GM18951 (cell line): ENCODE data around the gene PGBD1.
"Not testable (repeated sequence)": the region's sequence is repeated elsewhere in the genome, so short reads cannot be mapped to it uniquely, and the experiment has no call there.

Experiments used
- POLR2A ChIP-seq: IDR thresholded peaks from 4 replicates; pipeline ENCODE4 v1.6.1; 2011; ENCODE audit warnings: mild to moderate bottlenecking; ENCODE audit not compliant: insufficient read length, insufficient read depth; ENCODE audit errors: extremely low read depth
- in situ Hi-C: fragments of 300-500 bp; cut with MboI; formaldehyde crosslinking; loops from one replicate; pipeline ENCODE4 v1.12.0; 2022; ENCODE audit warnings: low sequenced_read_pairs, mixed read lengths, inconsistent platforms; ENCODE audit not compliant: unreplicated experiment

The PGBD1 gene

DNA sequence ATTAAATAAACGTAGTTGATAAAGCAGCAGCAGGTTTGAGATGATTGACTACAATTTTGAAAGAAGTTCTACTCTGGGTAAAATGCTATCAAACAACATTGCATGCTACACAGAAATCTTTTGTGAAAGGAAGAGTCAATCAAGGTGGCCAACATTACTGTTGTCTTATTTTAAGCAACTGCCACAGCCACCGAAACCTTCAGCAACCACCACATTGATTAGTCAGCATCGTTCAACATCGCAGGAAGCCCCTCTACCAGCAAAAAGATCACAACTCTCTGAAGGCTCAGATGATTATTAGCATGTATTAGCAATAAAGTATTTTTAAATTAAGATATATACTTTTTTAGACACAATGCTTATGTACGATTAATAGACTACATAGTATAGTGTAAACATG lies 14.0 kb downstream of the PGBD1 start:
- in situ Hi-C loops, result no loop called here
- no peak for TF ChIP-seq POLR2A

DNA sequence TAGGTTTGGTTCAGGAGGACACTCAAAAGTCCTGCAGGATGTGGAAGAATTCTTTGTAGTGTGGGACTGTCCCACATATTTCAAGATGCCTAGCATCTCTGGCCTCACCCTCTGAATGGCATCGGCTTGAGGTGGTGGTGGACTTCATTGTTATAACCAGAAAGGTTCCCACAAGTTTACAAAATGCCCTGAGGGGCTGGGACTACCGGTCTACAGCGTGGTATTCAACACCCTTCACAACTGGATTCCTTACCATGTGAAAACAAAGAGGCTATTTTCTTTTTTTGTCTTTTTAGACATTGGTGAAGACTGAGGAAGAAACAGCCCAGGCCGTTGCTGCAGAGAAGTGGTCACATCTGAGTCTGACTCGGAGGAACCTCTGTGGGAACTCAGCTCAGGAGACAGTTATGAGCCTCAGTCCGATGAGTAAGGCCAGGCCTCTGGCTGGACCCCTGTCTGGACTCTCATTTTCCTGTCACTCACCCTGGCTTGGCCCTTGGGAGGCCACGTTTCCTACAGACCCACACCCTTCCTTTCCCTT lies 15.2 kb downstream of the PGBD1 start:
- in situ Hi-C loops, result no loop called here
- TF ChIP-seq POLR2A, result no peak

DNA sequence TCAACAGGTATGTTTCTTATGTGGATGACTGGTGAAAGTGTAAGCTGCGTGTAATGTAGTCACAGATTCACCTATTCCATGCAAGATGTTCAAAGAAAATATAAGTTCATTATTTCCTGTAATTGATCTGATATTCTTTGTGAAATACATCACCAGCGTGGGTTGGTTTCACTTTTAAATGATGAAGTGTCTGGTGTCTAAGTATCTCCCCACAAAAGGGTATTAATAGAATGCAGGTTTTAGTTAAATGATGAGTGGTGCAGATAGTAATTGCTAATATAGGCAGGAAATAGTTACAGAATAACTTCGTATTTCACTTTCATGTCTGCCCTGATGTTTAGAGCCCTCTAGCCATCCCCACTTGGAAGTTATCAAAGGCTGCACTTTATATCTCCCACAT lies 22.2 kb downstream of the PGBD1 start:
- in situ Hi-C loops, result no loop called here
- TF ChIP-seq POLR2A, result no peak

DNA sequence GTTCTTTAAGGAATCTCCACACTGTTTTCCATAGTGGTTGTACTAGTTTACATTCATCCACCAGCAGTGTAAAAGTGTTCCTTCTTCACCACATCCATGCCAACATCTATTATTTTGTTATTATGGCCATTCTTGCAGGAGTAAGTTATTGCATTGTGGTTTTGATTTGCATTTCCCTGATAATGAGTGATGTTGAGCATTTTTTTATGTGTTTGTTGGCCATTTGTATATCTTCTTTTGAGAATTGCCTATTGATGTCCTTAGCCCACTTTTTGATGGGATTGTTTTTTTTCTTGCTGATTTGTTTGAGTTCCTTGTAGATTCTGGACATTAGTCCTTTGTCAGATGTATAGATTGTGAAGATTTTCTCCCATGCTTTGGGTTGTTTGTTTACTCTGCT lies 25.0 kb downstream of the PGBD1 start:
- in situ Hi-C loops, result not testable (repeated sequence)

DNA sequence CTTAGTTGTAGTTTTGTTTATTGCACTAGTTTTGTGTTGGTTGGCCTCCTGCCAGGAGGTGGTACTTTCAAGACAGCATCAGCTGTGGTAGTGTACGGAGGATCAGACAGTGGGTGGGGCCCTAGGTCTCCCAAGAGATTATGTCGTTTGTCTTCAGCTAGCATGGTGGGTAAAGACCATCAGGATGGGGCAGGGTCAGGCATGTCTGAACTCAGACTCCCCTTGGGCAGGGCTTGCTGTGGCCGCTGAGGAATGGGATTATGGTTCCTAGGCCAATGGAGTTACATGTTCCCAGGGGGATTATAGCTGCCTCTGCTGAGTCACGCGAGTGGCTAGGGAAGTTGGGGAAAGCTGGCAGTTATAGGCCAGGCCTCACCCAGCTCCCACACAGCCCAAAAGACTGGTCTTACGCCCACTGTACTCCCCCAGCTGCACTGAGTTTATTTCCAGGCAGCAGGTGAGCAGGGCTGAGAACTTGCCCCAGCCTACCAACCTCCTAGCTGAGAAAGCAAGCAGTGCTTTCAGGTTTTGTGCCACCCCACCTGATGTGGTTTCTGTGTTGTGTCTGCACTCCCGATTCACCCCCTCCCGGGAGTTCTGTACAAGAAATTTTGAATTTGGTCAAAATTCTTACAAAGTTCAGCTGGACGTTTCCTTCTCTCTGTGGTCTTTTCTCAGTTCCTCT lies 29.9 kb downstream of the PGBD1 start:
- no peak for TF ChIP-seq POLR2A
- in situ Hi-C loops, result no loop called here

DNA sequence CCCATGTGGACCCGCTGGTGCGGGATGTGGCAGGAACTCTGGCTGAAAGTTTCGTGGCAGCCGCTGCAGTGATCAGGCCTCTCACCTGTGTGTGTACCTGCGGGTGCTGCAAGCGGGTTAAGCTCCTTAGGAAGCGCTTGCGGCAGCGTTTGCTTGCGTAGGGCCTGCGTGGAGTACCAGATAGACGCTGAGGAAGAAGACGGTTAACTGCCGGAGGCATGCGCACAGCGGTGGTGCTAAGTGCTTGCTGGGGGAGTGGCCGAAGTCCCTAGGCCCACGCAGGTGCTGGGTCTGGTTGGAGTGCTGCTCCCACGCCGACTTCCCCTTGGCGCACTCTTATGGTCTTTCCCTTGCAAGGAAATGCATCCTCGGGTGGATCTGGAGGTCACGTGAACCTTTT lies 31.6 kb downstream of the PGBD1 start:
- TF ChIP-seq POLR2A, result no peak
- in situ Hi-C loops, result no loop called here

DNA sequence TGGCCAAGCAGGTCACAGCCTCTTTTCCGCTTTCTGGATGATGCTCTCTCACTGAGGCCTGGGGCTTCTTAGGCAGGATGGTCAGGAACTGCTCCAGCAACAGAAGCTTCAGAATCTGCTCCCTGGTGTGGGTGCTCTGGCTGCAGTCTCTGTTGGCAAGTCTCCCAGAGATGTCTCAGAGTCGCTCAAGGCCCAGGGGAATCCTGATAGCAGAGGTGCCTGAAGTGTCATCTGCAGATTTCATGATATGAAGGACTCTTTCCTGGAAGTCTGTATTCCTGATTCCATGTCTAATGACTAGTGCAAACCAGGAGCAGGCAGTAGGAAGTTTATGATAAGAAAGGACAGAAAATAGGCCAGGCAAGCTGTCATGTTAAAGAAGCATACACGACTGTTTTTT lies 34.3 kb downstream of the PGBD1 start:
- in situ Hi-C loops, result no loop called here
- no peak for TF ChIP-seq POLR2A

DNA sequence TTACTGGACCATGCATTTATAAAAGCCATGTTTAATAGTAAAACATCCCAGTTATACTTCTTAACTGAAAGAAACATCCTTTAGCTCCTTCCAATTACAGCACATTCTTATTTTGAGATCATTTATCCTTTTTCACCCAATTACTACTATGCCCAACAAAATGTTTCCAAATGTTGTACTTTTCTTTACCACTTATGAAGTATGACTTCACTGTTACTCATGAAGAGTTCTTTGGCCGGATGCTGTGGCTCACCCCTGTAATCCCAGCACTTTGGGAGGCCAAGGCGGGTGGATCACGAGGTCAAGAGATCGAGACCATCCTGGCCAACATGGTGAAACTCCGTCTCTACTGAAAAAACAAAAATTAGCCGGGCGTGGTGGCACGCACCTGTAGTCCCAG lies 36.5 kb downstream of the PGBD1 start:
- in situ Hi-C loops, result not testable (repeated sequence)

DNA sequence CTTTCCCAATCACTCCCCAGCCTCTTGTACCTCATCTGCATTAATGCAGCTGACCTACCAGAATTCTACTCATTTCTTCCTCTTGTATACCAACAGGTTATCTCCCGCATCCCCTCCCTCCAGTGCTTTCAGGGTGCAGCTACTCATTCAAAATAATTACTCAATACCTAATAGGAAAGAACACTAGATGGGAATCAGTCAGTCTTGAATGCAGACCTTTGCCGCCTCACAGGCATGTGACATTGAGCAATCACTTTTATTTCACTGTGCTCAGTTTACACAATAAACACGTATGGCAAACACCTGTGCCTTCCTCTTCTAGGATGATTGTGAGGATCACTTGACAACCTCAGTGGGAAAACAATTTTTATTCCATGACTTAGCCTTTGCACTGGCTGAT lies 41.3 kb downstream of the PGBD1 start:
- TF ChIP-seq POLR2A, result no peak
- in situ Hi-C loops, result no loop called here

DNA sequence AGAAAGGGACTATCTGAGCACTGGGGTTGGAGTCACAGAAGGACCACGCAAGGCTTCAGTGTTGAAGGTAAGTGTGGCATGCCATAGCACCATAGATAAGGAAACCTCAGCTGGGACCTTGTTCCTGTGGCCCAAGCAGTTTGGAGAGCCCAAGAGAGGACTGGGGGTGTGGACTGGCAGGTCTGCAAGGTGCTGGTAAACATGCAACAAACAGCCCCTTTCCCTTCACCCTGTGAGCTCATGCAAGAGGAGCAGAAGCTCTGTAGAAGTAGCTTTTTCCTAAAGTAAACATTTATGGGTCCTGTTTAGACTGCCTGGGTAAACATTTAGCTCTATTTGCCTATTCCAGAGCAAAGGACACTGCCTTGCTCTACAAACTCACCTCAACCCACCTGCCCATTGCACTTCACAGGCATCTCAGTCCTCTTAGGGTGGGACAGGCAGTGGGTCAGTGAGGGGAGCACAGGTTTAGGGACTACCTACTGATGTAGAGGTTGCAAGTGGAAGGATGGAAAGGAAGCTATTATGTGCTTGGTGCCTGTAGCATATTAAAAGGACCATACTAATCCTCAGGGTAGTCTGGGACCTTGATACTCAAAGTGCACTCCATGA lies 42.5 kb downstream of the PGBD1 start:
- in situ Hi-C loops, result no loop called here
- TF ChIP-seq POLR2A, result no peak

DNA sequence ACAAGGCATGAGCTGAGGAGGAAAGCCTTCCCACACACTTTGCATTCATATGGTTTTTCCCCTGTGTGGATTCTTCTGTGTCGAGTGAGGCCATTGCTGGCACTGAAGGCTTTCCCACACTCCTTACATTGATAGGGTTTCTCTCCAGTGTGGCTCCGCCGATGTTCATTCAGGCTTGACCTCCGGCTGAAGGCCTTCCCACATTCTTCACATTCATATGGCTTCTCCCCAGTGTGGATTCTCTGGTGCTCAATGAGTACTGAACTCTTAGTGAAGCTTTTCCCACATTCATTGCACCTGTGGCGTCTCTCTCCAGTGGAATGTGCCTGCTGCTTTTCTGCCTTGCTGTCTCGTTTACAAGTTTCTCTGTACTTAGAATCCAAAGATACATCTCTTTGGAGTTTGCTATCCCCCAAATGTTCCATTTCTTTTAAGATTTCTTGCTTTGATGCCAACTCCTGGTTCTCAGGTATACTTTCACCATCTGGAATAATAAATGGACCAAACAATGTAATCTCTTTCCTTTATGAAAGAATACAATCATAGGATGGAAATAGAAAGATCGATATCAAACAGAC lies 45.1 kb downstream of the PGBD1 start:
- no peak for TF ChIP-seq POLR2A

DNA sequence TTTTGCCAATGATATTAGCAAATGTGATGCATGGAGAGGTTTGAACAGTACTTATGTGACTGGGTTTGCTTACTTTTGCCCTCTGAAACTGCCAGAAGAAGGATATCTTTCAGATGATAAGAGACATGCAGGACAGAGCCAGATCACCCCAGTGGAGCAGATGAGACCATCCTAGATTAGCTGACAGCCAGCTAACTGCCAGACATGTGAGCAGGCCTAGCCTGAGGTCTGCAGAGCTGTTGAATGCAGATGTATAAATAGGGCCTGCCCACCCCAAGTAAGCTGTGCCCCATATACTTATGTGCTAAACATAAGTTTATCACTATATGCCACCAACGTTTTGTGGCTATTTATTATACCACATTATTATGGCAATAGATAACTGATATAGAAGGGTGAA lies 48.7 kb downstream of the PGBD1 start:
- in situ Hi-C loops, result no loop called here
- no peak for TF ChIP-seq POLR2A

More for the DNA sequence above, 45.1 kb downstream of the PGBD1 start:
- in situ Hi-C loops, result no loop called here

DNA sequence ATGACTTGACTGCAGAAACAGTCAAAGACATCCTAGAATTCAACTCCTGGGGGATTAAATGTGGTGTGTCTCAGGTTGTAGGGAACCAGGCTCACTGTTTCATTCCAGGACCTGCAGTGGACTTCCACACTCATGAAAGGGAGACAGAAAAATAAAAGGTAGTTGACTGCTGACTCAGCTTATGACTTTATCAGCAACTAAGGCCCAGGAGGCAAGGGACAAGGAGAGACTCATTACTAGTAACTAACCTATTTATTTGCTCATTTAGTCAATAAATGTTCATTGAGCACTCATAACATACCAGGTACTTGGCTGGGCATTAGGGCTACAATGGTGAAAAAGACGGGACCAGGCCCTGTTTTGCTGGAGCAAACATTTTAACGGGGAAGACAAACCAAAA lies 51.7 kb downstream of the PGBD1 start:
- no peak for TF ChIP-seq POLR2A
- in situ Hi-C loops, result no loop called here

DNA sequence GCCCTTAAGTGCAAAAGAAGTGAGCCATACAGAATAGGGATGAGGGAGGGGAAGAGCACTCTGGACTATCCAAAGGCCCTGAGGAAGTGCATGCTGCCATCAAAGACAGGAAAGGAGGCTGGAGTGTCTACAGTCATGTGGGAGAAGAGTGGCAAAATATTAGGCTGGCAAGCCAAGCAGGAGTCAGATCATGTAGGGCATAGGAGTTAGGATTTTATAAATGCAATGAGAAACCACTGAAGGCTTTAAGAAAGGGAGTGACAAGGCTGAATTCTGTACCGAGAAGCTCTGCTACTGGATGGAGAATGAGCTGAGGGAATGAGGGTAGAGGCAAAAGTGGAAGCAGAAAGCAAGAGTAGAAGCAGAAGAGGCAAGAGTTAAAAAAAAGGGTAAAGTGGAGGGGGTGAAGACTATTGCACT lies 52.2 kb downstream of the PGBD1 start:
- in situ Hi-C loops, result no loop called here
- no peak for TF ChIP-seq POLR2A
